GM12872 (cell line): Measurements from ENCODE around the gene LFNG.
A peak's percentile ranks its signal among the peaks of the same experiment; 100 is the strongest.

Experiments used
- CTCF ChIP-seq: IDR thresholded peaks from 3 replicates; pipeline ENCODE4 v1.5.1; 2011; ENCODE audit warnings: low read depth, mild to moderate bottlenecking, low read length, moderate library complexity; ENCODE audit not compliant: insufficient read depth

LFNG gene

DNA sequence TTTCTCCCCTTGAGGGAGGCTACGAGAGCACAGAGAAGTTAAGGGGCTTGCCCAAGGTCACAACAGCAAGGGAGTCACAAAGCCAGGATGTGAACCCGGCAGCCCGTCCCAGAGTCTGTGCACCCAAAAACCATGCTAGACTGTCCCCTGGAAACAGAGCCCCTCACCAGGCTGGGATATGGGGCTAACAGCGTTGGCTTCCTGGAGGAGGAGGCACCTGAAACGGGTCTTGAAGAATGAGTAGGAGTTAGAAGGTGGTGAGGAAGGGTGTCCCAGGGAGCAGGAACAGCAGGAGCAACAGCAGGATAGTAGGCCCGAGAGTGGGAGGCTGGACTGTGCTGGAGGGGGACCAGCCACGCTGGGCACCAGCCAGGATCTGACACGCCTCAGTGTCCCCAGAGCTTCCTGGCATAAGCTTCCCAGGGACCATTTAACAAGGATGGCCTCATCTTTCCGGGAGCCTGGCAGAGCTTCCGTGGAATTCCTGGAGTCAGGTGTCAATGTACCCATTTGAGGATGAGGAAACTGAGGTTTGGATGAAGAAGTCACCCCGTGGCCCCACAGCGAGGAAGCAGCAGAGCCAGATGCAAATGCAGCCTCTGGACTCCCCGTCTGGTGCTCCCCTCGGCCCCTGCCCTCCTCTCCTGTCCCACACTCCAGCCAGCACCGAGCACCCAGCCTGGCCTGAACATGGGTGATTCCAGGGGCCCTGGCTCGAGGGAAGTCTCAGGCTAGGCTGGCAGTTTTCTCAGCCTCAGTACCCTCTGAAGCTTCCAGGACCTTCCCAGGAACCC, 40.1 kb upstream of the LFNG start:
- TF ChIP-seq CTCF = no peak

DNA sequence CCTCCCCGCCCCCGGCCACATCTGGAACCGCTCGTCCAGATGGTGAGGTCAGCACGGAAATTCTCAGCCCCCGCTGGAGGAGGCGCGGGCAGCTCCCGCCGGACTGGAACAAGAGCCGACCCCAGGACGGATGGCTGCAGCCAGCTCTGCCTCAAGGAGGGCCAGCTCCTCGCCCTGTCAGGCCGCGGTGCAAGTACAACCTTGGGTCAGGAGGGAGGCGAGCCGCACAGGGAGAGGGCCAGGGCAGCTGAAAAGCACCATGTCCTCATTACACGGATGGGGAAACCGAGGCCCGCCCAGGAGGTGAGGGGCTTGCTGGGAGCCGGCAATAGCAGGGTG, 39.5 kb upstream of the LFNG start:
- no peak for TF ChIP-seq CTCF

DNA sequence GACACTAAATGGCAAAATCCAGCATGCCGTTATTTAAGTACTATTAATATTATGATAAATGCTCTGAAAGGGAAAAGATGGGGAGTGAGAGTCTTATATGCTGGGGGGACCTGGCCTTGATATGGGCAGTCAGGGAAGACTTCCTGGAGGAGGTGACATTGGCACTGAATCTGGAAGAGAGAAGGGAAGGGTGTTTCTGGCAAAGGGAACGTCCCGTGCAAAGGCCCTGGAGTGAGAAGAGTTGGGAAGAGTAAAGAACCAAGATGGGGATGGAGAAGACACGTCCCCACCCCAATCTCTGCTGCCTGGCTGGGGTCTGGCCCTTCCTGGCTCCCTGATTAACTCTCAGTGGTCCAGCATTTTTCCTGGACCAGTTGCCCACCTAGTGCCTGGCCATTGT, 38.4 kb upstream of the LFNG start:
- no peak for TF ChIP-seq CTCF

DNA sequence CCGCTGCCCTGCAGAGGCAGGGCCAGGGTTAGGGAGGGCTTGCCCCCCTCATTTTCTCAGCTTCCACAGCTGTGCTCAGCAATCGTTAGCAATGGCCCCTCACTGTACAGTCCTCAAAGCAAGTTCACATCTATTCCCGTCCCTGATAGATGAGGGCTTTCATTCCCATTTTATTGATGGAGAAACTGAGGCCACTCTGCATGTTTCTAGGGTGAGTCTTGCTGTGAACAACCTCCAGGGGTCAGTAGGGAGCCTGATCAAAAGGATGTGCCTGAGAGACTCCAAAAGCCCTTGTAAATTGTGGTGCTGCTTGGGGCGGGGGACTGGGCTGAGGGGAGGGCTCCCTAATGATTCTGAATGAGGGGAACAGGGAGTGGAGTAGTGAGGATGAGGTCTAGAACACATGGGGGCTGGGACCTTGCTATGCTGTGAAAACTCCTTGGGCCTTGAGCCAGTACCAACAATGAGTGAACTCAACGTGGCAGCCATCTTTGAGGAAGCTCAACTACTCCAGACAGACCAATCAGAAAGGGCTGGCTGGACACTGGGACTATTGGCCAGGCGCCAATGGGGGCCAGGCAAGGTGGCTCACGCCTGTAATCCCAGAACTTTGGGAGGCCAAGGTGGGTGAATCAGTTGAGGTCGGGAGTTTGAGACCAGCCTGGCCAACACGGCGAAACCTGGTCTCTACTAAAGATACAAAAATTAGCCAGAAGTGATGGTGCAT, 36.7 kb upstream of the LFNG start:
- peak; percentile 43; the same call in 1 of the 3 replicates for TF ChIP-seq CTCF

GRCh38 chr7:2483494-2483893, 36.1 kb upstream of the LFNG start:
- TF ChIP-seq CTCF = no peak

DNA sequence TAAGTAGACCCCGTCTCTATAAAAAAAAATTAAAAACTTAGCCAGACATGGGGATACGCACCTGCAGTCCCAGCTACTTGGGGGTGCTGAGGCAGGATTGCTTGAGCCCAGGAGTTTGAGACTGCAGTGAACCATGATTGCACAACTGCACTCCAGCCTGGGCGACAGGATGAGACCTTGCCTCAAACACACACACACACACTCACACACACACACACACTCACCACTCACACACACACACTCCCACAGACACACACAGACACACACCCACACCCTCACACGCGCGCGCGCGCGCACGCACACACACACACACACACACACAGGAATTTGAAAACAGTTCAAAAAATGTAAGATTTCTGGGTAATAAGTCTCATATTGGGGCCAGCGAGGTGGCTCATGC, 34.7 kb upstream of the LFNG start:
- TF ChIP-seq CTCF = no peak

GRCh38 chr7:2487586-2488271, 31.8 kb upstream of the LFNG start:
- no peak for TF ChIP-seq CTCF
